GM18520 (cell line): ENCODE results near the gene KCNQ5.

Experiments
- ATAC-seq: cut with Tn5 transposase; IDR thresholded peaks from one replicate; pipeline ENCODE4 v1.9.1; 2021; ENCODE audit not compliant: unreplicated experiment

Gene KCNQ5

DNA sequence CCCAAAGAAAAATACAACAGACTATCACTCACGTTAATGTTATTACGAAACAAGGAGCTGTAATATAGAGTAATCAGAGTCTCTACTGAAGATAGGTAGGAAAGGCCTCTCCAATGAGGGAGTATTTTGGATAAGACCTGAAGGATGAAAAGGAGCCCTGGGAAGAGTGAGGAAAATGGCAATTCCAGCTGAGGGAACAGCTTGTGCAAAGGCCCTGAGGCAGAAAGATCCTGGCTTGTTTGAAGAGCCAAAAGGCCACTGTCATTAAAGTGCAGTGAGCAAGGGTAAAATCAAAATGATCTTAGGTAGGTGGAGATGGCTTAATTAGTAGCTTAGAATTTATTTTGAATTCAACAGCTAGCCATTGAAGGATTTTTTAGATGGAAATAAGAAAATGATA is 464.9 kb downstream of the KCNQ5 start:
- no peak for ATAC-seq

DNA sequence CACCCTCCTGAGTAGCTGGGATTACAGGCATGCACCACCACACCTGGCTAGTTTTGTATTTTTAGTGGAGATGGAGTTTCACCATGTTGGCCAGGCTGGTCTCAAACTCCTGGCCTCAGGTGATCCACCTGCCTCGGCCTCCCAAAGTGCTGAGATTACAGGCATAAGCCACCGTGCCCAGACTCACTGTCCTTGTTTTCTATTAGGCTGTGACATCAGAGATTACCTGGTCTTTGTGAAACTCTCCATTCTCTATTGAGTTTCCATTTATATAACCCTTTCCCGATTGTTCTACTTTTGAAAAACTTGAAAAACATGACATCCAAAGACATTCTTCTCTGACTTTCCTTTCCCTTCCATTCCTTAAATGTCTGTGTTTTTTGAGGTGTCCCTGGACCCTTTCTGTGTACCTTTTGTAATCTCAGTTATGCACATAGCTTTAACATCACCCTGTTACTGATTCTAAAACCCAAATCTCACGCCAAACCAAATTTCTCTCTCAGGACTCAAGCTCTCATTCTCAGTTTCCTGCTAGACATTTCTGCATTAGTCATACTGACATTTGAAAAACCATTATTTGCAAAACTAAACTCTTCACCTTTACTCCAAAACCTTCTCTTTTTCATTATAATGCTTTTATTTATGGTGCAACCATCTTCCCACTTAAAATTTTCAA is 466.4 kb downstream of the KCNQ5 start:
- peak; percentile 78 for ATAC-seq

DNA sequence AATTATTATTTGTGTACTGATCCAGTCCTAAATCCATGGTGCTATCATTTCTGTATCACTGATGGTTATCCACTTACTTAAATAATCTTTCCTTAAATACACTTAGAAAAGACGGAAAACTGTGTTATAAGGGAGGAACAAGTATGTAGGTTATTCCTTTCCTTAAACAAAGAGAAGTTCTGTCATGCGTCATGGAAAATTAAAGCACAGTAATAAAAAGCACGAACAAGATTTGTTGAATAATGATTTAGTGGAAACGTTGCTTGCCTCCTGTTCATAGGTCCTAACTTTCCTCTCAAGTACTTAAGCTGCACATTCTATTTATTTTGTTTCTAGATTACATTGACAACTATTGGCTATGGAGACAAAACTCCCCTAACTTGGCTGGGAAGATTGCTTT is 483.1 kb downstream of the KCNQ5 start:
- ATAC-seq: no peak

- ATAC-seq: no peak
Measured at GRCh38 chr6:73107016-73107415, 485.2 kb downstream of the KCNQ5 start.

DNA sequence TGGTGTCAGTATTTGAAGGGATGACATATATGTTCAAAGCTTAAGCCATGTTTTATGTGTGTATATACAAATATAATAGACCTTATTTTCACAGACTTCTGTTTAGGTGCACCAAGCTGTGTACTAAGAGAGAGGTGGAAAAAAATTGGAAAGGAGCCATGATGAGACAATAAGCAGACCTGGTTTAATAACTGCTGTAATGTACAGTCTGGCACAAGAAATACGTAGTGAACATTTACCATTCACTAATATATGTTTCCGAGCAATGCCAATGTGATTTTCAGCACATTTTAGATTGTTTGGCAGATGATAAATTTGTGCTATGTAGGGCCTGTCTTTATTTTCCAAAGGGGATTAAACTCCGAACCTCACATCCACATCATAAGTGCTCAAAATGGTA is 487.1 kb downstream of the KCNQ5 start:
- ATAC-seq: no peak

DNA sequence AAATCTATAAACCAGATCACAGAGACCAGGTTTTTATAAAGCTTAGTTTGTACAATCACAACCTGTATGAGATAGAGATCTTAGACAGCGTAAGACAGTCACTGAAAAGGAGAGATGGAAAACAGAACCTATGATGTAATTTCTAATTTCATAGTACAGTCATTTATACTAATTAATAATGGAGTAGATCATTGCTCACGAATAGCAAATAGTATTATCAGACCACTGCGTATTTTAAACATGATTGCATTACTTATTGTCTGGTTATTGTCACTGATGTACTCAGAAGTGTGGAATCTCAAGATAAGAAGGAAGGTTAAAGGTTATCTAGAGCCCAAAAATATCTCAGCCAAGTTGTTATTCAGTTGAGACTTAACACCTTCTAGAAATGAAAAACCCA is 487.8 kb downstream of the KCNQ5 start:
- ATAC-seq: no peak

DNA sequence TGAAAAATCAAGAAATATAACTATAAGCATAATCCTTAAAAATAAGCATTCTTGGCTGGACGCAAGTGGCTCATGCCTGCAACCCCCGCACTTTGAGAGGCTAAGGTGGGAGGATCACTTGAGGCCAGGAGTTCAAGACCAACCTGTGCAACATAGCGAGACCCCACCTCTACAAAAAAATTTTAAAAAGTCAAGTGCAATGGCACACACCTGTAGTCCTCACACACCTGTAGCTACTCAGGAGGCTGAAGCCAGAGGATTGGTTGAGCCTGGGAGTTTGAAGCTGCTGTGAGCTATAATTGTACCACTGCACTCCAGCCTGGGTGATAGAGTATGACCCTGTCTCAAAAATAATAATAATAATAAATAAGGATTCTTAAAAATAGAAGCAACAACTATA is 494.5 kb downstream of the KCNQ5 start:
- no peak for ATAC-seq

- no peak for ATAC-seq
Measured at GRCh38 chr6:73121421-73121993, 499.6 kb downstream of the KCNQ5 start.

GRCh38 chr6:73123632-73124329 is 501.9 kb downstream of the KCNQ5 start:
- ATAC-seq: peak; percentile 90

- ATAC-seq: peak; percentile 74
Measured at GRCh38 chr6:73129653-73130443, 508.0 kb downstream of the KCNQ5 start.

DNA sequence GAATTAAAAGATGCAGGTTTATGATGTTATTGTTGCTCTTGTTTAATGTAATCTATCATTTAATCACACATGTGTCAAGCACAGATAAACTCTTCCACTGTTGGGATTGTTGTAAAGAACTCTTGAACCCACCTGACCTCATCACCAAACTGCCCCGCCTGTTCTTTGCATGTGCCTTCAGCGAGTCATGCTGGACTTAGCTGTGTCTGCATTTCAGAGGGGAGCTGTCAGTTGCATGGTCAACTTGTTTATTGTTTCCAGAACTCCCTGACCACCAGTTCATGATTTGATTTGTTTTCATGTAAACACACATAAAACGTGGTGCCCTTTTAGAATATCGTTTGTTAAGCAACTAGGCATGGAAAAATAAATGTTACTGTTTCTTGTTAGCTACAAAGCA is 509.8 kb downstream of the KCNQ5 start:
- no peak for ATAC-seq

- no peak for ATAC-seq
Measured at GRCh38 chr6:73134588-73134987, 512.7 kb downstream of the KCNQ5 start.

- ATAC-seq: no peak
Measured at GRCh38 chr6:73139681-73140383, 518.0 kb downstream of the KCNQ5 start.

GRCh38 chr6:73143551-73143950 is 521.7 kb downstream of the KCNQ5 start:
- no peak for ATAC-seq

DNA sequence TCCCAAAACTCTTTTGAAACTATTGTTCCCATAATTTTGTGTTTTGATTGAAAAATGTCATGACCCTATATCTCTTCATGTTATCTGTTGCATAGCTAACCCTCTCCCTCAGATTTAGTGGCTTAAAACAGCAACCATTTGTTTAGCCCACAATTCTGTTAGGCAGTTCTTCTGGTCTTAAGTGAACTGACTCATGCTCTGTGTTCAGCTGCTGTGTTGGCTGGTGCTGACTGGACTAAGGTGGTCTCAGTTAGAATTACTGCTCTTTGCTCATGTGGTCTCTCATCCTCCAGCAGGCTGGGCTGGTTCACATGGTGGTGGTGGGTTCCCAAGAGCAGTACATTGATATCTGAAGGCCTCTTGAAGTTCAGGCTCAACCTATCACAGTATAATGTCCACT is 522.7 kb downstream of the KCNQ5 start:
- ATAC-seq: no peak

DNA sequence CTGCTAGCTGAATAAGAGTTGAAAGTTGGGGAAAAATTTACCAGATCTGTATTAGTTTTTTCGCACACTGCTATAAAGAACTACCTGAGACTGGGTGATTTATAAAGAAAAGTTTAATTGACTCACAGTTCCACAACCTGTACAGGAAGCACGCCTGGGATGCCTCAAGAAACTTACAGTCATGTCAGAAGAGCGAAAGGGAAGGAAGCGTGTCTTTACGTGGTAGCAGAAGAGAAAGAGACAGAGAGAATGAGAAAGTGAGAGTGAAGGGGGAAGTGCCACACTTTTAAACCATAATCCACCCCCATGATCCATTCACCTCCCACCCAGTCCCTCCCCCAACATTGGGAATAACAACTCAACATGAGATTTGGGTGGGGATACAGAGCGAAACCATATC is 523.8 kb downstream of the KCNQ5 start:
- no peak for ATAC-seq

DNA sequence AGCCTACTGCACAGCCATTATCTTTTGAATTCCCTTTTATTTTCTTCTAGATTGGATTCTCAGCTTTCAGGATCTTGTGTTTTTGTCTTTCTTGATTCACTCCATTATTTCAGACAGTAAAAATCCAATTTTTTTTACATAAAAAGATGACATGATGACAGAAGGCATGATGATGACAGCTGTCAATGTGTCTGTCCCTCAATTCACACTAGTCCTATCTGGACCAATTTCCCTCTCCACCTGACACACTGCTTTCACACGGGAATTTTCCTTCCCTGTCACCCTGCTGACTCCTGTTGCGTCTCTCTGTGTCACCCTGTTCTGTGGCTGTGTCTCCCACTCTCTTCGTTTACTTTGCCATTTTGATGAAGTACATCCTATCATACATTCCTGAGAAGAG is 529.9 kb downstream of the KCNQ5 start:
- ATAC-seq: no peak

- peak; percentile 49 for ATAC-seq
Measured at GRCh38 chr6:73152556-73152955, 530.7 kb downstream of the KCNQ5 start.

DNA sequence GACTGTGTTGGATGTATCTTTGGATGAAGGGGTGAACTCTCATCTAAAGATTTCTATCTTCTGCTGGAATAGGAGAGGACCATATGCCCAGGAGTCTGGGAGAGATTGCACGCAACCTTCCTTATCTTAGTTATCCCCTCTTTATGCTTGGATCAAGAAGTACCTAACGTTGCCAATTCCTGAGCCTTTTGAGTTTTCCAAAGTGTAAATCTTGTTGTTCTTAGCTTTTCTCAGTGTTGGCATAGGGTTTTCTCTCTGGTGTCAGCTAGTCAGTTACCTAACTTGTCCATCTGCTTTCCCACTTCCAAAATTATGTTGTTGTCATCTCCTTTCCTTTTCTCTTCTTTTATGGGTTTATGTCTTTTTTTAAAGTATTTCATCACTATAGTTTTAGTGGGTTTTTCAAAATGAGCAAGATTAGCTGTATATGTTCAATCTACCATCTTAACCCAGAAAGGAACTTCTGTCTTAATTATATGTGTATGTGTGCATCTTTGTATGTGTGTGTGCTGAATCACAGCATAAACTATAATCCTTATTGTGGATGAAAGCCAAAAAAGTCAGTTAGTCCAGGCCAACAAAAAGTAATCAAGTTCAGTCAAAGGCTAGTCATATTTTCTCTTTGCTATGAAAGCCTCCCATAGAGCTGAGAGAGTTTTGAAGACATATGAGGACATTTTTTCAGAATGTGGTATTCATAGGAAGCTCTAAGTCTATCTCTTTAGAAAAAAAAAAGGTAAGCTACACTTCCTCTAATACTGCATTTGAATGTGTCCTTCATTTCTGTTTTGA is 531.3 kb downstream of the KCNQ5 start:
- no peak for ATAC-seq
